Small intestine (tissue), 7 donors: Measurements from ENCODE around the gene KCNQ4. TPM values are rescaled to one million over a fixed set of nuclear protein-coding genes. Genes with fewer than 3 reads are reported as not detected.

Source experiments
- DNase-seq, 2 donors: peaks; one replicate each; pipeline versions ENCODE4 v3.0.0 to v3.0.0-alpha.2; 2013
- FAIRE-seq: peaks from 2 replicates; lab custom pipeline; 2012; peaks lifted over from hg19 to GRCh38; lab: Jason Lieb, UNC
- H3K27ac ChIP-seq, 3 donors: one replicate each; pipeline ENCODE4 v1.5.1; 2013; ENCODE audit warnings: low read length in 2 of 3, mild to moderate bottlenecking in 2 of 3, control low read depth in 1 of 3, inconsistent platforms in 1 of 3, low read depth in 1 of 3, moderate library complexity in 1 of 3
- H3K27me3 ChIP-seq, 3 donors: one replicate each; pipeline ENCODE4 v1.6.1; 2013; ENCODE audit warnings: low read length in 3 of 3, inconsistent platforms in 1 of 3; ENCODE audit not compliant: control insufficient read depth in 3 of 3, insufficient read depth in 3 of 3
- H3K36me3 ChIP-seq, 3 donors: one replicate each; pipeline ENCODE4 v1.6.1; 2013; ENCODE audit warnings: low read length in 3 of 3, inconsistent platforms in 1 of 3, low read depth in 1 of 3, mild to moderate bottlenecking in 1 of 3, moderate library complexity in 1 of 3; ENCODE audit not compliant: control insufficient read depth in 3 of 3, insufficient read depth in 2 of 3
- H3K4me1 ChIP-seq, 3 donors: one replicate each; pipeline ENCODE4 v1.6.1; 2013; ENCODE audit warnings: low read length in 2 of 3, inconsistent platforms in 1 of 3, low read depth in 1 of 3, mild to moderate bottlenecking in 1 of 3, moderate library complexity in 1 of 3; ENCODE audit not compliant: control insufficient read depth in 3 of 3, insufficient read depth in 2 of 3
- H3K4me3 ChIP-seq, 3 donors: one replicate each; pipeline ENCODE4 v1.5.1; 2013; ENCODE audit warnings: low read length in 3 of 3, control low read depth in 1 of 3, inconsistent platforms in 1 of 3, low read depth in 1 of 3, mild to moderate bottlenecking in 1 of 3, moderate library complexity in 1 of 3
- H3K9me3 ChIP-seq, 2 donors: one replicate each; pipeline ENCODE4 v1.6.1; 2013; ENCODE audit warnings: low read depth in 1 of 2, low read length in 1 of 2; ENCODE audit not compliant: control insufficient read depth in 2 of 2, insufficient read depth in 1 of 2
- WGBS, 3 donors: extraction: QIAGEN DNeasy Blood & Tissue Kit; methylation state at CpG; one replicate each; pipeline ENCODE4 v1.1.7; 2013; 5-methylcytosine and 5-hydroxymethylcytosine counted together
- polyA plus RNA-seq, 4 donors: library from polyadenylated mRNA; stranded (reverse) in 3 of 4; unstranded in 1 of 4; fragments of 200-250 nt in 3 of 4; fragments of 120-200 nt in 1 of 4; gene quantifications; one replicate each; pipeline versions ENCODE4 v1.2.1 to v1.2.3, GENCODE V29; 2013
- donor health status: healthy with polysubstance abuse.
- donor health status: control.
- donor health status: control.
- donor health status: Bipolar disorder and iron deficiency.
- donor health status: healthy.

Gene KCNQ4
- polyA plus RNA-seq, 4 donors, result 0.45 to 1.9 (median 0.92) TPM

- Histone ChIP-seq H3K9me3 (no peaks in the 10 kb centered on the region), H3K4me3 (no peak overlapping the region), H3K36me3 (no peaks in the 10 kb centered on the region), H3K27me3 (peaks cover 0 to 7% (median 0%) of the 10 kb centered on the region in 3 donors), H3K4me1 (peaks cover 0 to 2% (median 0%) of the 10 kb centered on the region in 3 donors), H3K27ac (no peak overlapping the region)
- DNase-seq, result no peak
- no peak for FAIRE-seq
- 65 to 74% (median 69%) methylated on average over 6 of the region's 6 CpGs for WGBS, 3 donors
Observed at GRCh38 chr1:40808909-40809308, 25.3 kb downstream of the KCNQ4 start.

- Histone ChIP-seq H3K27ac (no peak overlapping the region), H3K36me3 (no peaks in the 10 kb centered on the region), H3K9me3 (no peaks in the 10 kb centered on the region), H3K4me3 (no peak overlapping the region), H3K27me3 (peaks cover 0 to 14% (median 0%) of the 10 kb centered on the region in 3 donors), H3K4me1 (peaks cover 0 to 2% (median 0%) of the 10 kb centered on the region in 3 donors)
- FAIRE-seq, result no peak
- peak; percentile 45 to 52 for DNase-seq
- WGBS, 3 donors, result 21 to 67% (median 56%) methylated on average over 5 of the region's 5 CpGs
Observed at GRCh38 chr1:40810927-40811326, 27.3 kb downstream of the KCNQ4 start.

- H3K4me1 ChIP-seq, result no peaks in the 10 kb centered on the region
- H3K27me3 ChIP-seq, result peaks cover 0 to 44% (median 2%) of the 10 kb centered on the region in 3 donors
- FAIRE-seq, result no peak
- H3K36me3 ChIP-seq, result no peaks in the 10 kb centered on the region
- WGBS, 3 donors, result 46 to 71% (median 56%) methylated on average over 9 of the region's 9 CpGs
- no peak overlapping the region for H3K4me3 ChIP-seq
- H3K9me3 ChIP-seq, result no peaks in the 10 kb centered on the region
- DNase-seq, result no peak
- H3K27ac ChIP-seq, result no peak overlapping the region
Observed at GRCh38 chr1:40815420-40815819, 31.8 kb downstream of the KCNQ4 start.

GRCh38 chr1:40817791-40818263, 34.2 kb downstream of the KCNQ4 start:
- H3K4me3 ChIP-seq, result peak overlapping the region in 1 of 3 donors; percentile 42
- FAIRE-seq (no peak), DNase-seq (no peak)
- no peaks in the 10 kb centered on the region for H3K9me3 ChIP-seq
- H3K27me3 ChIP-seq, result peaks cover 0 to 40% (median 2%) of the 10 kb centered on the region in 3 donors
- H3K4me1 ChIP-seq, result no peaks in the 10 kb centered on the region
- H3K27ac ChIP-seq, result no peak overlapping the region
- whole genome bisulfite sequencing, 3 donors, result 20 to 36% (median 33%) methylated on average over 18 to 19 of the region's 19 CpGs
- no peaks in the 10 kb centered on the region for H3K36me3 ChIP-seq

GRCh38 chr1:40818264-40818961, 34.8 kb downstream of the KCNQ4 start:
- Histone ChIP-seq H3K27me3 (peaks cover 0 to 37% (median 2%) of the 10 kb centered on the region in 3 donors), H3K4me1 (no peaks in the 10 kb centered on the region), H3K9me3 (no peaks in the 10 kb centered on the region), H3K36me3 (no peaks in the 10 kb centered on the region), H3K4me3 (peak overlapping the region; percentile 32 to 42 (median 42)), H3K27ac (no peak overlapping the region)
- peak; percentile 67 to 80 for DNase-seq
- 2 to 7% (median 6%) methylated on average over 46 to 58 of the region's 59 CpGs for WGBS, 3 donors
- no peak for FAIRE-seq

- H3K27ac ChIP-seq, result no peak overlapping the region
- WGBS, 3 donors, result 52 to 61% (median 54%) methylated on average over 16 to 26 of the region's 26 CpGs
- peaks cover 0 to 37% (median 2%) of the 10 kb centered on the region in 3 donors for H3K27me3 ChIP-seq
- no peaks in the 10 kb centered on the region for H3K36me3 ChIP-seq
- H3K4me1 ChIP-seq, result no peaks in the 10 kb centered on the region
- no peak for DNase-seq
- no peaks in the 10 kb centered on the region for H3K9me3 ChIP-seq
- H3K4me3 ChIP-seq, result no peak overlapping the region
- no peak for FAIRE-seq
Observed at GRCh38 chr1:40819101-40819500, 35.5 kb downstream of the KCNQ4 start.

- no peaks in the 10 kb centered on the region for H3K36me3 ChIP-seq
- peaks cover 0 to 37% (median 2%) of the 10 kb centered on the region in 3 donors for H3K27me3 ChIP-seq
- no peaks in the 10 kb centered on the region for H3K4me1 ChIP-seq
- no peak overlapping the region for H3K4me3 ChIP-seq
- 86 to 90% (median 89%) methylated on average over 3 of the region's 3 CpGs for WGBS, 3 donors
- H3K27ac ChIP-seq, result no peak overlapping the region
- DNase-seq (no peak), FAIRE-seq (no peak)
- H3K9me3 ChIP-seq, result no peaks in the 10 kb centered on the region
Observed at GRCh38 chr1:40820251-40820797, 36.7 kb downstream of the KCNQ4 start.

GRCh38 chr1:40820911-40821693, 37.5 kb downstream of the KCNQ4 start:
- Histone ChIP-seq H3K9me3 (no peaks in the 10 kb centered on the region), H3K4me3 (no peak overlapping the region), H3K36me3 (no peaks in the 10 kb centered on the region), H3K27ac (no peak overlapping the region), H3K27me3 (peaks cover 0 to 30% (median 2%) of the 10 kb centered on the region in 3 donors), H3K4me1 (no peaks in the 10 kb centered on the region)
- WGBS, 3 donors, result 55 to 70% (median 64%) methylated on average over 5 to 6 of the region's 6 CpGs
- no peak for FAIRE-seq
- DNase-seq, result no peak
